Measurements from ENCODE around the gene ARPC5L.

DNA sequence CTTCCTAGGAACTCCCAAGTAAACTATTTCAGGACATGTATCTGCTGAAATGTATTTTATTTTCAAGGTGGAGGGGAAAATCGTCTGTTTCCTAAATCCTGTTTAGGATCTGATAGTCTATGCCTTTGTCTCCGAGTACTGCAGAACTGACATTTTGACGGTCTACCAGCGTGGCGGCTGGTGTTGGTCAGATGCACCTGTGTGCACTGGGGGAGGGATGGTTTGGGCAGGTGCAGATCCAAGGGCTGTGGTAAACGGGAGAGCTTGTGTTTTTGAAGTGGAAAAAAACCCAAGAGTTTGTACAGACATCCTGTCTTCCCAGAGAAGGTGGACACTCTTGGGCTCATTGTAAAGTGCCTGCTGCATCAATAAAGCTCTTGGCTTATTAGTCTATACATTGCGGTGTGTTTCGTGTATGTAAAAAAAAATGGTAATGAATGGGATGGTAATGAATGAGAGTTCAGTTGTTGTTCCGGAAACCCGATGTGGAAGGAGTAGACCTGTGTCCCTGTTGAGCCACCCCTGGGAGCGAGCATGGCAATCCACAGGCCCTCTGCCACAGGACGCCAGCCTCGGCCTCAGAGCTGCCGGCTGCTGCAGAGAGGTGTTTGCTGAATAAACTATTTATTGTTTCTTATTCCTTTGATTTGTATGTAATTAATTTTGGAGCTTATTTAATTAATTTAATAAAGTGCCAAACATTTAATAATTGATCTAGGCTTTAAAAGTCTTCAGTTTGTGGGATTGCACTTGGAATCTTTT lies 15.3 kb downstream of the ARPC5L start:
- TF ChIP-seq, protein P1, sequence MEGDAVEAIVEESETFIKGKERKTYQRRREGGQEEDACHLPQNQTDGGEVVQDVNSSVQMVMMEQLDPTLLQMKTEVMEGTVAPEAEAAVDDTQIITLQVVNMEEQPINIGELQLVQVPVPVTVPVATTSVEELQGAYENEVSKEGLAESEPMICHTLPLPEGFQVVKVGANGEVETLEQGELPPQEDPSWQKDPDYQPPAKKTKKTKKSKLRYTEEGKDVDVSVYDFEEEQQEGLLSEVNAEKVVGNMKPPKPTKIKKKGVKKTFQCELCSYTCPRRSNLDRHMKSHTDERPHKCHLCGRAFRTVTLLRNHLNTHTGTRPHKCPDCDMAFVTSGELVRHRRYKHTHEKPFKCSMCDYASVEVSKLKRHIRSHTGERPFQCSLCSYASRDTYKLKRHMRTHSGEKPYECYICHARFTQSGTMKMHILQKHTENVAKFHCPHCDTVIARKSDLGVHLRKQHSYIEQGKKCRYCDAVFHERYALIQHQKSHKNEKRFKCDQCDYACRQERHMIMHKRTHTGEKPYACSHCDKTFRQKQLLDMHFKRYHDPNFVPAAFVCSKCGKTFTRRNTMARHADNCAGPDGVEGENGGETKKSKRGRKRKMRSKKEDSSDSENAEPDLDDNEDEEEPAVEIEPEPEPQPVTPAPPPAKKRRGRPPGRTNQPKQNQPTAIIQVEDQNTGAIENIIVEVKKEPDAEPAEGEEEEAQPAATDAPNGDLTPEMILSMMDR (IDR thresholded peaks at IDR 0.05 in 8 of 11, conservative IDR thresholded peaks at IDR 0.05 in 3 of 11) = no peak
- TF ChIP-seq POLR2A (IDR thresholded peaks at IDR 0.05) = no peak

Data from spleen (tissue), 7 donors.